ENCODE data around the gene HARBI1. TPM values are rescaled to one million over a fixed set of nuclear protein-coding genes. Genes with fewer than 3 reads are reported as not detected.

The HARBI1 gene
- total RNA-seq, 1 donor from 2014 or later = 6.5 TPM

DNA sequence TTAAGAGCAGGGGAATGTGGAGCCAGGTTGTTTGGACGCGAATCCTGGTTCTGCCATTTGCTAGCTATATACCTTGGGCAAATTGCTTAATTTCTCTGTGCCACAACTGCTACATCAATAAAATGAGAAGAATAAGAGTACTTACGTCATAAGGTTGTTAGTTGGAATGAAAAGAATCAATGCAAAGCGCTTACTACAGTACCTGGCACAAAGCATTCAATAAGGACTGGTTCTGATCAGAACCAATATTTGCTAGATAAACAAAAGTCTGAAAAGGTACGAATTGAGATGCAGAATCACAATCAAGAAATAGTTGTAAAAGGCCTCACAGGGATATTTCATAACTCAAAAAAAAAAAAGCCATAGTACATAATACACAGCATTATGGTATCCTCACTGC is 34.4 kb downstream of the HARBI1 start:
- H3K9me3 Mint-ChIP-seq = peaks cover 2% of the 10 kb centered on the region
- peaks cover 3% of the 10 kb centered on the region for H3K4me1 Mint-ChIP-seq
- intact Hi-C loops (cut with micrococcal nuclease) = no loop called here
- H3K27me3 Mint-ChIP-seq = no peaks in the 10 kb centered on the region
- peaks cover 18% of the 10 kb centered on the region for H3K36me3 Mint-ChIP-seq (ENCODE audit: low read depth)
- ATAC-seq (ENCODE audit: low read depth) (no peak), DNase-seq (no peak)
- no peak overlapping the region for H3K4me3 Mint-ChIP-seq
- no peak overlapping the region for H3K27ac Mint-ChIP-seq
- TF ChIP-seq, protein P1, sequence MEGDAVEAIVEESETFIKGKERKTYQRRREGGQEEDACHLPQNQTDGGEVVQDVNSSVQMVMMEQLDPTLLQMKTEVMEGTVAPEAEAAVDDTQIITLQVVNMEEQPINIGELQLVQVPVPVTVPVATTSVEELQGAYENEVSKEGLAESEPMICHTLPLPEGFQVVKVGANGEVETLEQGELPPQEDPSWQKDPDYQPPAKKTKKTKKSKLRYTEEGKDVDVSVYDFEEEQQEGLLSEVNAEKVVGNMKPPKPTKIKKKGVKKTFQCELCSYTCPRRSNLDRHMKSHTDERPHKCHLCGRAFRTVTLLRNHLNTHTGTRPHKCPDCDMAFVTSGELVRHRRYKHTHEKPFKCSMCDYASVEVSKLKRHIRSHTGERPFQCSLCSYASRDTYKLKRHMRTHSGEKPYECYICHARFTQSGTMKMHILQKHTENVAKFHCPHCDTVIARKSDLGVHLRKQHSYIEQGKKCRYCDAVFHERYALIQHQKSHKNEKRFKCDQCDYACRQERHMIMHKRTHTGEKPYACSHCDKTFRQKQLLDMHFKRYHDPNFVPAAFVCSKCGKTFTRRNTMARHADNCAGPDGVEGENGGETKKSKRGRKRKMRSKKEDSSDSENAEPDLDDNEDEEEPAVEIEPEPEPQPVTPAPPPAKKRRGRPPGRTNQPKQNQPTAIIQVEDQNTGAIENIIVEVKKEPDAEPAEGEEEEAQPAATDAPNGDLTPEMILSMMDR (IDR thresholded peaks at IDR 0.05) = no peak
- ChIA-PET POLR2A (no interaction called here), CTCF (no interaction called here)

DNA sequence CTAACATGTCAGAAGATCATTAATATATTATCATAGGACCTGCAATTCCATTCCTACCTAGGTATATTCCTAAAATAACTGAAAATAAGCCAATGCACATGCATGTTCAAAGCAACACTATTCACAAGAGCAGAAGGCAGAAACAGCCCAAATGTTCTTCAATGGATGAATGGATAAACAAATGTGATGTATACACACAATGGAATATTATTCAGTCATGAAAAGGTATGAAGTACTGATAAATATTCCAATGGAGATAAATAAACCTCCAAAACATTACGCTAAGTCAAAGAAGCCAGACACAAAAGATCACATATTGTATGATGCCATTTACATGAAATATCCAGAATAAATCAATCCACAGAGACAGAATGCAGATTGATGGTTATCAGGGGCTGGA is 40.0 kb downstream of the HARBI1 start:
- ChIA-PET CTCF (no interaction called here), POLR2A (no interaction called here)
- intact Hi-C loops (cut with micrococcal nuclease) = no loop called here
- no peak for DNase-seq
- Mint-ChIP-seq H3K36me3 (ENCODE audit: low read depth) (peaks cover 15% of the 10 kb centered on the region), H3K4me3 (no peak overlapping the region), H3K27ac (no peak overlapping the region), H3K9me3 (no peaks in the 10 kb centered on the region), H3K4me1 (peaks cover 22% of the 10 kb centered on the region), H3K27me3 (no peaks in the 10 kb centered on the region)
- TF ChIP-seq, protein P1 (IDR thresholded peaks at IDR 0.05) = no peak
- no peak for ATAC-seq (ENCODE audit: low read depth)

GRCh38 chr11:46574656-46575055 is 42.4 kb downstream of the HARBI1 start:
- Mint-ChIP-seq H3K27ac (no peak overlapping the region), H3K9me3 (no peaks in the 10 kb centered on the region), H3K4me3 (no peak overlapping the region), H3K4me1 (peaks cover 25% of the 10 kb centered on the region), H3K27me3 (no peaks in the 10 kb centered on the region), H3K36me3 (ENCODE audit: low read depth) (peaks cover 10% of the 10 kb centered on the region)
- ChIA-PET CTCF (no interaction called here), POLR2A (no interaction called here)
- intact Hi-C loops (cut with micrococcal nuclease) = no loop called here
- TF ChIP-seq, protein P1 (IDR thresholded peaks at IDR 0.05) = no peak
- no peak for ATAC-seq (ENCODE audit: low read depth)
- DNase-seq = no peak

GRCh38 chr11:46570790-46571398 is 46.1 kb downstream of the HARBI1 start:
- H3K4me1 Mint-ChIP-seq = peaks cover 17% of the 10 kb centered on the region
- intact Hi-C loops (cut with micrococcal nuclease) = no loop called here
- H3K27ac Mint-ChIP-seq = no peak overlapping the region
- DNase-seq (no peak), ATAC-seq (ENCODE audit: low read depth) (no peak)
- TF ChIP-seq, protein P1 (IDR thresholded peaks at IDR 0.05) = no peak
- ChIA-PET CTCF (interaction anchor here (1.2 kb wide), 1 partner anchor 29 kb away, joined by 3 read pairs; no protein-coding TSS in a partner anchor), POLR2A (no interaction called here)
- no peaks in the 10 kb centered on the region for H3K9me3 Mint-ChIP-seq
- no peak overlapping the region for H3K4me3 Mint-ChIP-seq
- H3K36me3 Mint-ChIP-seq (ENCODE audit: low read depth) = peaks cover 6% of the 10 kb centered on the region
- no peaks in the 10 kb centered on the region for H3K27me3 Mint-ChIP-seq

- ChIA-PET POLR2A (no interaction called here), CTCF (no interaction called here)
- intact Hi-C loops (cut with micrococcal nuclease) = no loop called here
- TF ChIP-seq, protein P1 (IDR thresholded peaks at IDR 0.05) = no peak
- DNase-seq (no peak), ATAC-seq (ENCODE audit: low read depth) (no peak)
- no peaks in the 10 kb centered on the region for H3K27me3 Mint-ChIP-seq
- peaks cover 19% of the 10 kb centered on the region for H3K4me1 Mint-ChIP-seq
- H3K36me3 Mint-ChIP-seq (ENCODE audit: low read depth) = peaks cover 2% of the 10 kb centered on the region
- no peak overlapping the region for H3K27ac Mint-ChIP-seq
- H3K4me3 Mint-ChIP-seq = no peak overlapping the region
- no peaks in the 10 kb centered on the region for H3K9me3 Mint-ChIP-seq
Observed at GRCh38 chr11:46565232-46565840, 51.7 kb downstream of the HARBI1 start.
